ENCODE data around the gene OR2A7. TPM values are rescaled to one million over a fixed set of nuclear protein-coding genes. Genes with fewer than 3 reads are reported as not detected.
"Not testable (repeated sequence)": the region's sequence is repeated elsewhere in the genome, so short reads cannot be mapped to it uniquely, and the experiment has no call there.

OR2A7 gene
- total RNA-seq, 1 experiment from 2014 or later = 1.8 TPM

DNA sequence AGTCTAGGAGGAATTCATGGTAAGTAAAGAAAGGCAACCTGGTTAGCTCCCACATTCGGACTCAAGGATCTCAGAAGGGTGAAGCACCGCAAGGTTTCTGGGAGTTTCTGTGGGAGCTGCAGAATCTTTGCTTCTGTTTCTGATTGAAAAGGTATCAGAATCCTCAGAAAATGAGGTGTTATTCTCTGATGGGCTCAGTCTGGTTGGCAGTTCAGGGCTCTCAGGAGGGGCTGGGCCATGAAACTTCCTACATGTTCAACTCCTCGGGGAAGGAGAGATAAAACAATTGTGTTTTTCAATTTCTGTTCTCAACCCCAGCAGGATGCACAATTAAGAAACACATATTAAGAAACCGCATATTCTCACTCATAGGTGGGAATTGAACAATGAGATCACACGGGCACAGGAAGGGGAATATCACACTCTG, 9.1 kb downstream of the OR2A7 start:
- no peak for DNase-seq (ENCODE audit: low spot score)

DNA sequence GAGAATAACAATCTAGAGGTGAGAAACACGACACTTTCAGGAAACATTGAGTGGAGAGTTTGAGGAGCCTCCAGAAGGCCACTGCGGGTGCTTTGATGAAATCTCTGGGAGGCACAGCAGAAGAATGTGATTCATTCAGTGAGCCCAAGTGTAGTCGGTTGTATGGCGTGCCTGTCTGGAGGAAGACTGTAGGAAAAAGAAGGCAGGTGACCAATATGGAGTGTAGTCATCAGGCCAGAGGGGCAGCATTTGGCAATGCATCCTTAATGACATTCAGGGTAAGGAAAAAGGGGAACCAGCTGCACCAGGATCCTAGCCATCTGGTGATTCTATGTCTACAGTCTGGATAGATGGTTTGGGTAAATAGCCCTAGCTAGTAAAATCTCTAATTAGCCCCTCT, 12.3 kb downstream of the OR2A7 start:
- not testable (repeated sequence) for DNase-seq (ENCODE audit: low spot score)

DNA sequence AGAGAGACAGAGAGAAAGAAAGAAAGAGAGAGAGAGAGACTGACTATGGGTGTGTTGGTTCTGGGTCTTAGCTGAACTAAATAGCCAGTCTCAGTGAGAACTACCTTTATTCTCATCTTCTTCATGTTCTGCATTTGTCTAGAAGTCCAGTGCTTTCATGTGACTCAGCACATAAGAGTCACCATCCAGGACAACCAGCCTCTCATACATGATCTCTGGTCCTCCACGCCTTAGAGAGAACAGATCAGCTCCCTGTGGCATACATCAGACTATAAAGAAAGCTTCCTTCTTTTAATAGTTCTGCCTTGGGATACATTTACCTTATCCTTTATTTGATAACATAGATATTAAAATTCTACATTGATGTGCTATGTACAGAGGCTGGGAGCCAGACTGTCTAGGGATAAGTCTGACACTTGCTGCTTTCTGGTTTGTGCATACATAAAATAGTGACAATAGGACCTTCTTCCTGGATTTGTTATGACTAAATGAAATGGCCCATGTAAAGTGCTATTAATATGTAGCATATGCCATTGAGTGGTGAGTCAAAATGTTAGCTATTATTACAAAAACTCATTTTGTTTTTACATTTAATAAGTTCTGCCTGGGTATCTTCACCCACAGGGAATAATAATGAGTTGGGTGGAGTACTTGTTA, 16.8 kb downstream of the OR2A7 start:
- not testable (repeated sequence) for DNase-seq (ENCODE audit: low spot score)

DNA sequence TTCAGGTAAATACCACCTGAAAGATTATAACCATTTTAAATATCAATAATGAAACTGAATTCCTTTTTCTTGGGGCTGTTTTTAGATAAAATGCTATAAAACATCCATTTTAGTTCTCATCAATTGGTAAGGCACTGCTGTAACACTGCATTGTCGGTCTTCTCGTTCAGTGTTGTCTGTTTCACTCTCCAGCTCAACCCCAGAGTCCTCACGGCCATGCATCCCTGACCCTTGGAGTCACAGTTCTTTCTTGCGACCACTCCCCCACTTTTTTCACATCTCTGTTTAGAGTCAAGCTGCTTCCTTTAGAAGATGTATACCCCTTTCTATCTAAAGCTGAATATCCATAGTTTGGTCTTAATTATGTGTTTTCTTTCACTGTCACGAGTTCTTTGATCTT, 17.6 kb downstream of the OR2A7 start:
- DNase-seq (ENCODE audit: low spot score) = not testable (repeated sequence)

DNA sequence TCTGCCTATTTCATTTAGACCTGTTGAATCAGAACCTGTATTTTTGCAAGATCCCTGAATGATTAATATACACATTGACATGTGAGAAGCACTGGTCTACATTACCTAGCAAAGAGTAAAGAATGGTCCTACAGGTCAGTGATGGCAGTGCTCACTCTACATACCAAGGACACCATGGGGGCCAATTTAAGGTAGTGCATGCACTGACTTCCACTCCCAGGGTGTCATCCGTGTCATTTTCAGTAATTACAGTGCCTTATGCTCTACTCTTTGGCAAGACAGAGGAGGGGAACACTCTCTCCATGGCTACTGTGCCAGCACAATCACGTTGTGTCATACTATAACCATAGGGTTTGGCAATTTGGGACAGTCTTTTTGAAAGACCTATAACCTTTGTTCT, 19.2 kb downstream of the OR2A7 start:
- DNase-seq (ENCODE audit: low spot score) = not testable (repeated sequence)

DNA sequence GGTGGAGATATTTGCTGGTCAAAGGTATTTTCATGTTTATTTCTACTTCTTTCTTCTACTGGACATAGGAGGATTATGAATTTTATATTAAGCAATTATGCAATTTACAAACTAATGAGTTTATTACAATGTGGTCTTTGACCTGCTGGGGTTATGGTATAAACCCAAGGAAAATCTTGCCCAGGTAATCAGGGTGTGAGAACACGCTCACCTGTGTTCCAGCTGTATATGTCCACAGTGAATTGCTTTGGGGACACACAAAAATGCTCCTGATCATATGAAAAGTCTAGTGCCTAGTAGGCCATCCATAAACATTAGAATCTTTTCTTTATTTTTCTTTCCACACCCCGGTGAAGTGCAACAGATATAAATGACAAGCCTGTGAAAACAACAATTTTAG, 25.2 kb downstream of the OR2A7 start, which contains the start of gene OR2A42:
Gene OR2A42 (minus strand): TSS at position 241 of the 400 bp plus-strand sequence. CDS start 6,762 bp downstream, outside the sequence.
- not testable (repeated sequence) for DNase-seq (ENCODE audit: low spot score)

DNA sequence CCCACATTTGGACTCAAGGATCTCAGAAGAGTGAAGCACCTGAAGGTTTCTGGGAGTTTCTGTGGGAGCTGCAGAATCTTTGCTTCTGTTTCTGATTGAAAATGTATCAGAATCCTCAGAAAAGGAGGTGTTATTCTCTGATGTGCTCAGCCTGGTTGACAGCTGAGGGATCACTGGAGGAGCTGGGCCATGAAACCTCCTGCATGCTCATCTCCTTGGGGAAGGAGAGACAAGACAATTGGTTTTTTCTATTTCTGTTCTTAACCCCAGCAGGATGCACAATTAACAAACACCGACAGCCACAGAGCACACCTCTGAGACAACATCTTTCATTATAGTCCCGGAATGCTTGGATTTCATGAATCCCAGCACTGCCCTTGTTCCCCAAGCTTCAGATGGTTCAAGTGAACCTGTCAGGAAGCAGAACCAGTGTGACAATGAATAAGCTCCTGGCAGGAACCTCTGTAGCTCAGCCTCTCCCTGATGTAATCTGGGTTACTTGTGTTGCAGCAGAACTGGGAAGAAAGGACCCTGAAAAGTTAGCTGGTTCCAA, 26.0 kb downstream of the OR2A7 start:
- DNase-seq (ENCODE audit: low spot score) = not testable (repeated sequence)

DNA sequence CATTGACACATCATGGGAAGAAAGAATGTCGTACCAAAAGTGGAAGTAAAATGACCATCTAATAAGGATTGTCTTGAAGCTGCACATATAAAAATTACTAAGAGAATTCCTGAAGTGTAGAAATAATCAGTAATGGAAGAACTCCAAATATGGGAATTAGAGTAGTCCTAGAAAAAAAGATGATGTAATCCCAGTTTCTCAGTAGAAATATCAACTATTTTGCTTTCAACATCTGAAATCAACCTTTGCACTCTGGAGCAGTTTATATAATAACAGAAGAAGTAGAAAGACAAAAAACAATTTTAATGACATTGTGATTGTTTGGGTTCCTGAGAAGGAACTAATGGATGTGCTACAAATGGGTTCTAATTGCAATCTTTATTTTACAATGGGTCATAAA, 31.6 kb downstream of the OR2A7 start:
- DNase-seq (ENCODE audit: low spot score) = not testable (repeated sequence)

DNA sequence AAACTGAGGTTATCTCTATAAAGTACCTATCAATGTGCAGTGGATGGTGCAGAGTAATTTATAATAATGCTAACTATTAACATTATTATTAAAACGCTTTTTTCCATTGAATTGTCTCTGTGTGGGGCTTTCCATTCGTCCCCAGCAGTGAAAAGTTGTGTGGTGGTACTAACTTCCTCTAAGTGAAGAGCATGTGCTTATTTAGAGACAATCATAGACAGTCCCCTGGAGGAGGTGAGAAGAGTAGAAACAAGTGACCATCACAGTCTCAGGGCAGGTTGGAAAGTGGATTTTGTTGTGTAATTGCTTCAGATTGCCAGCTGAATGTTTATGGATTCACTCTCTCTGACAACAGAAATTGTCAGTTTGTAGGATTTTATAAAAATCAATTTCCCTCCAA, 33.6 kb downstream of the OR2A7 start:
- not testable (repeated sequence) for DNase-seq (ENCODE audit: low spot score)

DNA sequence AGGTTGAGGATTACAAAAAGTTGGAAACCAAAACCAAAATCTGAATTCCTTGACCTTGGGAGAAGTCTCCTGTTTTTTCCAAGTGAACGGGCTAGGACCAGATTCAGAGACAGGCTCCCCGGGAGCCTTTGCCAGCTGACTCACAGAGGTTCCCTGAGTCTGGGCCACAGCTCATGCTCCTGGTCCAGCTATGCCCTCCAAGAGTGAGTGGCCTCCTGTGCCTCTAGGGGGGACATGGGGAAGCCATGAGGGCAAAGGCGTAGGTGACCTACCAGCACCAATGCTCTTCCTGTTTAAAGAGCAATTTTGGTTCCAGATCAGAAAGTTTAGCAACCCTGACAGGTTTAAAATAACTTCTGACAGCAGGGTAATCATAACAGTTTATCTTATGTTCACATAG, 35.8 kb downstream of the OR2A7 start:
- DNase-seq (ENCODE audit: low spot score) = not testable (repeated sequence)

DNA sequence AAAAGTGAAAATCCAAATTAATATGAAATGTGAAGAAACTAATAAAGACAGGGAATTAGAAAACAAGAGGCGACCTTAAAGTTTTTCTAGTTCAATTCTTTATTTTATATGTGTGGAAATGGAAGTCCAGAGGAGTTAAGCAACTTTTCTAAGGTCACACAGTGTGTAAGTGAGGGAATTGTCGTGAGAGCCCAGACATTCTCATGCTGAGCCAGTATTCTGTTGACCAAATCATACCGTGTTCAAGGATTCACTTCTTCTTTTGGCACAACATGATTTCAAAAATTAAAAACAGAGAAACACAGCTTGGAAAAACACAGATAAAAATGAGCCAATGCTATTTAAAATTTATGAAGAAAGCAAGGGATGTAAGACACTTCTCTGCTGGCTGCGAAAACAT, 37.7 kb downstream of the OR2A7 start:
- not testable (repeated sequence) for DNase-seq (ENCODE audit: low spot score)

DNA sequence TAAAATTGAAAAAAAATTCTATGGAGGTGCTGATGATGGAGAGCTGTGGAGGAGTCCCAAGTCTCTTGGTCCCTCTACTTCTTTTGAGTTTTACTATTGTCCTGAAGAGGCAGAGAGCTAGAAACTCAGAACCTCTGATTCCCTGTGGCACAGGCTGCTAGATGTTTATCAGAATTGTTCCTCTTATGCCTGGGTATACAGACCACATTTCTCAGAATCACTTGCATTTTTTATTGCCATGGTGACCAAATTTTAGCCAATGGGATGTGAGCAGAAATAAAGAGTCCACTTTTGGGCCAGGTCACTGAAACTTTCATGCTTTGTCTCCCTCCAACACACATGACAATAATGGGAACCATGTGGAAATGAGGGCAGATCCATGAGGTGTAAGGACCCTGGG, 40.9 kb downstream of the OR2A7 start:
- DNase-seq (ENCODE audit: low spot score) = not testable (repeated sequence)

DNA sequence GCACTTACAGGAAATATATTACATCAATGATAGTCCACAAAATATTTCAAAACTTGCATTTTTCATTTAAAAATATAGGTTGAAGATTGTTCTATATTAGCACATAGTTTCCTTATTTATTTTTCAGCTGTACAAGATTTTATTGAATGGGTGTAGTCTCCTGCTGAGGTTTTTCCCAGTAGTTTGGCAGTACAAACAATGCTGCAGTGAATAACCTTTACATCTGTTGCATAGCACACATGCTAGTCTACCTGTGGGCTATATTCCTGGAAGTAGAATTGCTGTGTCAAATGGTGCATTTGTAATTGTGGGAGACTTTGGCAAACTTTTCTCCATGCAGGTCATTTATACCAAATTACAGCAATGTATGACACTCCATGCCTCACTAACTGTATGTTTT, 44.1 kb downstream of the OR2A7 start:
- DNase-seq (ENCODE audit: low spot score) = not testable (repeated sequence)

DNA sequence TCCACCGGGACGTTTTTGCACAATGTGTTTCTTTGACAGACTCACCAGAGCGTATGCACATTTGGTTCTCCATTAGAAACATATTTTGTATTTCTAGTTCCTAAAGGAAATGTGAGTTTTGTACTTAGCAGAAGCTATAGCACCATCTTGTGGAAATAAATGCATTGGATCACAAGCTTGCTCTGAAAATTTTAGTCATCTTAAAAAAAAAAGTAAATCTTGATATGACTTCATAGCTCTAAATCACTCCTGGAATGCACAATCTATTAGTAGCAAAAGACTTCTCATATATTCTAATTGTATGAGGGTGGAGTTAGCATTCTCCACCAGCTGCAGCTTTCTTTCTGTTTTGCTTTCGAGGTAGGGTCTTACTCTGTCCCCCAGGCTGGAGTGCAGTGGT, 45.4 kb downstream of the OR2A7 start:
- DNase-seq (ENCODE audit: low spot score) = not testable (repeated sequence)

DNA sequence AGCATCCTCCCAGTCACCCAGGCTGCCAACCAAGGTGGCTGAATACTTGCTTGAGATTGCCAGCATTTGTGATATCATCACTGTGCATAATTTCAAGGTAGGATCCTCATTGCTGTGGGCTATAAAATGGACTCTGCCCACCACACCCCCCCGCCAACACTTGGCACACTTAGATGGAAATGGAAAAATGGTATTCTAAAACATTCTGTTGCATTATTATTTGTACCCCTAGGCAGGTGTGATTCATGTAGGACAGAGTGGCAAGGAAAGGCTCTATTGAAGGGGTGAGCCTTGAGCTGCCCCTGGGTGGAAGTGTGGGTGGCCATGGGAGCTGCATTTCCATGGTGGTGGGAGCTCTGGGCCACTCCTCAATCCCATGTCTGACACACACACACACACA, 46.0 kb downstream of the OR2A7 start:
- not testable (repeated sequence) for DNase-seq (ENCODE audit: low spot score)

DNA sequence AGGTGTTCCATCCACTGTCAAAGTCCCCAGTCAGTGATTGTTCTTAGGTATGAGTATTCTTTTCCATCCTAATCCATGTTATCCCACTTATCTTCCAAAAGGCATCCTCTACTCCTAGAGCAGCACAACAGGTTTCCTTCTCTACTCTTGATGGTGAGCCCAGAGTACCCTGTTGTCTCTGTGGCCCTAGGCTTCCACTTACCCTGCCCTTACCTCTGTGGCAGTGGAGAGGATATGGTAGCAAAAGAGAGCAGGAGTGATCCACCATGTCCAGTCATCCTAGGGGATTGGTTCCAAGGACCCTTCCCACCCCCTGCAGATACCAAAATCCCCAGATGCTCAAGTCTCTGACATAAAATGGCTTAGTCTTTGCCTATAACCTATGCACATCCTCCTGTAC, 47.4 kb downstream of the OR2A7 start:
- not testable (repeated sequence) for DNase-seq (ENCODE audit: low spot score)

Other genes starting within 250 kb of the OR2A7 start
- not detected in 2 replicates for gene OR2A5, start 215.8 kb downstream of the OR2A7 start, total RNA-seq (2014; rRNA removed; shearing (Covaris generic))
- gene OR2A25, start 195.0 kb downstream of the OR2A7 start, total RNA-seq (2014; rRNA removed; shearing (Covaris generic)) = not detected in 2 replicates
- not detected in 2 replicates for gene OR2A12, start 178.5 kb downstream of the OR2A7 start, total RNA-seq (2014; rRNA removed; shearing (Covaris generic))
- gene OR2A2, start 155.2 kb downstream of the OR2A7 start, total RNA-seq (2014; rRNA removed; shearing (Covaris generic)) = not detected in 2 replicates
- gene OR2A14, start 141.6 kb downstream of the OR2A7 start, total RNA-seq (2014; rRNA removed; shearing (Covaris generic)) = not detected in 2 replicates
- gene CTAGE4, start 81.3 kb downstream of the OR2A7 start, total RNA-seq (2014; rRNA removed; shearing (Covaris generic)) = 3.8 and 3.9 TPM in 2 replicates
- 7.5 and 12.7 TPM in 2 replicates for gene ARHGEF35, start 69.0 kb downstream of the OR2A7 start, total RNA-seq (2014; rRNA removed; shearing (Covaris generic))
- not detected in 2 replicates for gene OR2A42, start 25.2 kb downstream of the OR2A7 start, total RNA-seq (2014; rRNA removed; shearing (Covaris generic))
- gene CTAGE8, start 4.5 kb upstream of the OR2A7 start, total RNA-seq (2014; rRNA removed; shearing (Covaris generic)) = not detected in 2 replicates
- not detected in 2 replicates for gene OR2A1, start 47.6 kb upstream of the OR2A7 start, total RNA-seq (2014; rRNA removed; shearing (Covaris generic))
- 24.4 and 28.4 TPM in 2 replicates for gene ARHGEF5, start 90.6 kb upstream of the OR2A7 start, total RNA-seq (2014; rRNA removed; shearing (Covaris generic))
- not detected in 2 replicates for gene NOBOX, start 138.9 kb upstream of the OR2A7 start, total RNA-seq (2014; rRNA removed; shearing (Covaris generic))